ENCODE measurements around the gene SRSF5.

SRSF5 gene

GRCh38 chr14:69798339-69798735 lies 31.4 kb downstream of the SRSF5 start:
- Histone ChIP-seq H3K4me3 (ENCODE audit: low read depth in 1 of 2, low read length in 1 of 2) (no peak overlapping the region), H3K27ac (no peak overlapping the region), H3K9me3 (no peaks in the 10 kb centered on the region), H3K27me3 (peaks cover 17% of the 10 kb centered on the region), H3K4me1 (ENCODE audit: control insufficient read depth in 1 of 2, insufficient read depth in 1 of 2, low read depth in 1 of 2, low read length in 1 of 2) (peaks cover 12 to 15% of the 10 kb centered on the region in 2 experiments), H3K36me3 (no peaks in the 10 kb centered on the region)
- no peak for TF ChIP-seq CTCF (IDR thresholded peaks at IDR 0.05)

GRCh38 chr14:69803753-69804152 lies 36.8 kb downstream of the SRSF5 start:
- Histone ChIP-seq H3K4me1 (ENCODE audit: control insufficient read depth in 1 of 2, insufficient read depth in 1 of 2, low read depth in 1 of 2, low read length in 1 of 2) (no peaks in the 10 kb centered on the region), H3K27ac (no peak overlapping the region), H3K4me3 (ENCODE audit: low read depth in 1 of 2, low read length in 1 of 2) (no peak overlapping the region), H3K27me3 (peaks cover 27% of the 10 kb centered on the region), H3K9me3 (no peaks in the 10 kb centered on the region), H3K36me3 (no peaks in the 10 kb centered on the region)
- no peak for TF ChIP-seq CTCF (IDR thresholded peaks at IDR 0.05)

- no peak overlapping the region for H3K27ac ChIP-seq
- no peaks in the 10 kb centered on the region for H3K36me3 ChIP-seq
- TF ChIP-seq CTCF (IDR thresholded peaks at IDR 0.05): no peak
- no peak overlapping the region for H3K4me3 ChIP-seq (ENCODE audit: low read depth in 1 of 2, low read length in 1 of 2)
- H3K27me3 ChIP-seq: peaks cover 27% of the 10 kb centered on the region
- H3K9me3 ChIP-seq: no peaks in the 10 kb centered on the region
- H3K4me1 ChIP-seq (ENCODE audit: control insufficient read depth in 1 of 2, insufficient read depth in 1 of 2, low read depth in 1 of 2, low read length in 1 of 2): no peaks in the 10 kb centered on the region
These were observed 38.0 kb downstream of the SRSF5 start for GRCh38 chr14:69804902-69805301.

- H3K27ac ChIP-seq: no peak overlapping the region
- H3K9me3 ChIP-seq: no peaks in the 10 kb centered on the region
- peaks cover 18% of the 10 kb centered on the region for H3K27me3 ChIP-seq
- no peaks in the 10 kb centered on the region for H3K4me1 ChIP-seq (ENCODE audit: control insufficient read depth in 1 of 2, insufficient read depth in 1 of 2, low read depth in 1 of 2, low read length in 1 of 2)
- no peaks in the 10 kb centered on the region for H3K36me3 ChIP-seq
- no peak overlapping the region for H3K4me3 ChIP-seq (ENCODE audit: low read depth in 1 of 2, low read length in 1 of 2)
- TF ChIP-seq CTCF (IDR thresholded peaks at IDR 0.05): no peak
These were observed 40.2 kb downstream of the SRSF5 start for GRCh38 chr14:69807192-69807591.

- TF ChIP-seq CTCF (IDR thresholded peaks at IDR 0.05): no peak
- Histone ChIP-seq H3K9me3 (no peaks in the 10 kb centered on the region), H3K36me3 (no peaks in the 10 kb centered on the region), H3K4me1 (ENCODE audit: control insufficient read depth in 1 of 2, insufficient read depth in 1 of 2, low read depth in 1 of 2, low read length in 1 of 2) (no peaks in the 10 kb centered on the region), H3K4me3 (ENCODE audit: low read depth in 1 of 2, low read length in 1 of 2) (no peak overlapping the region), H3K27ac (no peak overlapping the region), H3K27me3 (peaks cover 17% of the 10 kb centered on the region)
These were observed 42.2 kb downstream of the SRSF5 start for GRCh38 chr14:69808919-69809808.

Measured in neutrophil (primary cell).